Measurements from ENCODE around the gene CASP2.

Gene CASP2

DNA sequence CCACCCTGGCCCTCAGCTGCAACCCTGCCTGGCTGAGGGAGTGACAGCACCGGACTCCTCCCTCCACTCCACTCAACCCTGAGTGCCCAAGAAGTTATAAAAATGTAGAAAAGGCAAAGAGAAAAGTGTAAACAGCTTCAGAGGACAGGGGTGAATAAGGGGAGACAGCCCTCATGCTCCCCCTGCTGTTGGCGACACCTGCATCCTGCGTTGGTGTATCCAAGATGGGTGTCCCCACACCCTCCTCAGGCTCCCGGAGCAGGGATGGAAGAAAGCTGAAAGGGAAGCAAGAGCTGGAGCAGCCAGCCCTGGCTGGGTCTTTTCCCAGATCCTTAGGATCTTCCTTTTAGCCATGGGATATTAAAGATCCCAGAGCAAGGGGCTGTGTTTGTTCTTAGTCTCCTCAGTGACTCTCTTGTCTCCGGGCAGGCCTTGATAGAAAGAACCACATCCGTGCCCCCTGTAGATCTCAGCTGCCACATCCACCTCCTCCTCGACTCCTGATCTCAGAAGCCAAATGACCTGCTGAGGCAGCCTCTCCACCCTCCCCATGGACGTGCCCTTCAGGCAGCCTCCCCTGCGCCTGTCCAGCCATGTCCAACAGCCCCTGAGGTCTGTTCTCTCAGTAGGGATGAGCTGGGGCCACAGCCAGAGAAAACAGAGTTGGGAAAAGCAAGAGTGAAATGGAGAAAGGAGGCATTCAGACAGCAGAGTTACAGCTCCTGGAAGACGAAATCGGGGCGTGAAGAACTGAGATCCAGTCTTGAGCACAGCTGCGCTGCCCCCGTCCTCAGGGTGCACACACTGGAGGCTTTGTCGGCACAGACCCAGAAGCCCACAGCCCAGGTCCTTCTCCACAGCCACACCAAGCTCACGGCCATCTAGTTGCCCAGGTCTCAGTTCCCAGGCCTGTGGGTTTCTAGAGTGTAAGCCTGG is 67.6 kb downstream of the CASP2 start:
- no peak overlapping the region for H3K4me3 ChIP-seq (ENCODE audit: low read depth, low read length)

DNA sequence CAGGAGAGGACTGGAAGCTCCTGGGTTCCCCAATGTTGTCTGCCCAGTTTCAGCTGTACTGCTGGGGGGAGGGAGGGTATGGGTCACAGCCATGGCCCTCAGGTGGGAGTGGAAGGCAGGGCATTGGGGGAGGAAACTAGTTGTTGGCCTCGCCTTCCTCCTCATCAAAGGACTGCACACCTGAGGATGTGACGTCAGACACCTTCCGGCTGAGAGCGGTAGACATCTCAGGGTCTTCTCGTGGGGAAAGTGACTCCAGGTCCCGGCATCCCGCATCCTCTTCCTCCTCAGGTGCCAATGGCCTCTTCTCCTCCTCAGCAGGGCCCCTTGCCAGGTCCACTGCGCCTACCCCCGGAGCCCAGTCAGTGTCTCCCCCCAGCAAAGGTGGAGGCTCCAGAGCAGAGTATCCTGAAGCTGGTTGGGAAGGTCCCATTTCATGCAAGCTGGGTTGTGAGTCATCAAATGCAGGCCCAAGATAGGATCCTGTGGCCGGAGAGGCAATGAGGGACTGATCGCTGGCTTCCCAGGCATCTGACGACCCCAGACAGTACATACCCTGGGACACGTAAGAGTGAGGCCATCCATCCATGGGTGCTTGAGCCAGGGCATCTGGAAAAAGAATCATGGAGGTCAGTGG is 68.4 kb downstream of the CASP2 start:
- no peaks in the 10 kb centered on the region for H3K79me2 ChIP-seq
- H3K27me3 ChIP-seq (ENCODE audit: control insufficient read depth, insufficient read depth, low read length): no peaks in the 10 kb centered on the region
- H3K4me3 ChIP-seq (ENCODE audit: low read depth, low read length): no peak overlapping the region
- H3K9ac ChIP-seq: no peak overlapping the region
- no peak overlapping the region for H3K27ac ChIP-seq
- no peak overlapping the region for H2AFZ ChIP-seq
- no peaks in the 10 kb centered on the region for H3K36me3 ChIP-seq (ENCODE audit: control insufficient read depth, insufficient read depth, low read length)
- H3K4me1 ChIP-seq: no peaks in the 10 kb centered on the region
- TF ChIP-seq, protein P1, sequence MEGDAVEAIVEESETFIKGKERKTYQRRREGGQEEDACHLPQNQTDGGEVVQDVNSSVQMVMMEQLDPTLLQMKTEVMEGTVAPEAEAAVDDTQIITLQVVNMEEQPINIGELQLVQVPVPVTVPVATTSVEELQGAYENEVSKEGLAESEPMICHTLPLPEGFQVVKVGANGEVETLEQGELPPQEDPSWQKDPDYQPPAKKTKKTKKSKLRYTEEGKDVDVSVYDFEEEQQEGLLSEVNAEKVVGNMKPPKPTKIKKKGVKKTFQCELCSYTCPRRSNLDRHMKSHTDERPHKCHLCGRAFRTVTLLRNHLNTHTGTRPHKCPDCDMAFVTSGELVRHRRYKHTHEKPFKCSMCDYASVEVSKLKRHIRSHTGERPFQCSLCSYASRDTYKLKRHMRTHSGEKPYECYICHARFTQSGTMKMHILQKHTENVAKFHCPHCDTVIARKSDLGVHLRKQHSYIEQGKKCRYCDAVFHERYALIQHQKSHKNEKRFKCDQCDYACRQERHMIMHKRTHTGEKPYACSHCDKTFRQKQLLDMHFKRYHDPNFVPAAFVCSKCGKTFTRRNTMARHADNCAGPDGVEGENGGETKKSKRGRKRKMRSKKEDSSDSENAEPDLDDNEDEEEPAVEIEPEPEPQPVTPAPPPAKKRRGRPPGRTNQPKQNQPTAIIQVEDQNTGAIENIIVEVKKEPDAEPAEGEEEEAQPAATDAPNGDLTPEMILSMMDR (IDR thresholded peaks at IDR 0.05): no peak
- no peak overlapping the region for H3K4me2 ChIP-seq (ENCODE audit: low read length)
- no peaks in the 10 kb centered on the region for H3K9me3 ChIP-seq (ENCODE audit: control insufficient read depth, low read length)

More for the DNA sequence above, 67.6 kb downstream of the CASP2 start:
- no peak overlapping the region for H3K27ac ChIP-seq
- no peak overlapping the region for H3K9ac ChIP-seq
- H3K27me3 ChIP-seq (ENCODE audit: control insufficient read depth, insufficient read depth, low read length): no peaks in the 10 kb centered on the region
- no peak overlapping the region for H3K4me2 ChIP-seq (ENCODE audit: low read length)
- H3K4me1 ChIP-seq: no peaks in the 10 kb centered on the region
- H3K36me3 ChIP-seq (ENCODE audit: control insufficient read depth, insufficient read depth, low read length): no peaks in the 10 kb centered on the region
- TF ChIP-seq, protein P1 (IDR thresholded peaks at IDR 0.05): no peak
- H2AFZ ChIP-seq: no peak overlapping the region
- H3K79me2 ChIP-seq: no peaks in the 10 kb centered on the region
- no peaks in the 10 kb centered on the region for H3K9me3 ChIP-seq (ENCODE audit: control insufficient read depth, low read length)
